Stimulated activated CD4-positive, alpha-beta T cell treated with anti-CD3 and anti-CD28 coated beads, TNF-alpha, amount 100 ng/mL, for 1 hour (primary cell): ENCODE measurements around the gene OR5M3.

ENCODE experiments used
- DNase-seq, 3 donors: peaks; one replicate each; pipeline ENCODE4 v3.0.0-alpha.2; 2020; ENCODE audit warnings: low read depth in 3 of 3, low spot score in 1 of 3

OR5M3 gene

GRCh38 chr11:56473252-56473651 lies at the start of gene OR5M3:
Gene OR5M3, minus strand, starts transcription at chr11:56473352. Its CDS starts 2,855 bp downstream, at chr11:56470497.
- no peak for DNase-seq

GRCh38 chr11:56522008-56522407 lies 48.9 kb upstream of the OR5M3 start:
- DNase-seq: no peak

- no peak for DNase-seq
Observed at GRCh38 chr11:56513280-56513679, 40.1 kb upstream of the OR5M3 start.

GRCh38 chr11:56509439-56509838 lies 36.3 kb upstream of the OR5M3 start:
- DNase-seq: no peak

- DNase-seq: no peak
Observed at GRCh38 chr11:56497010-56497409, 23.9 kb upstream of the OR5M3 start.

GRCh38 chr11:56495117-56495516 lies 22.0 kb upstream of the OR5M3 start:
- no peak for DNase-seq

- DNase-seq: no peak
Observed at GRCh38 chr11:56491270-56491669, 18.1 kb upstream of the OR5M3 start, which contains the start of gene OR5M8. Gene OR5M8, minus strand, starts transcription at chr11:56491370. Its CDS starts 0 bp downstream, at chr11:56491370.

- DNase-seq: no peak
Observed at GRCh38 chr11:56486801-56487200, 13.6 kb upstream of the OR5M3 start.

- DNase-seq: no peak
Observed at GRCh38 chr11:56474729-56475235, 1.6 kb upstream of the OR5M3 start.

GRCh38 chr11:56457076-56457475 lies 16.1 kb downstream of the OR5M3 start:
- no peak for DNase-seq

- DNase-seq: no peak
Observed at GRCh38 chr11:56453521-56453920, 19.6 kb downstream of the OR5M3 start.
